ENCODE data around the gene GSTA3. TPM values are rescaled to one million over a fixed set of nuclear protein-coding genes. Genes with fewer than 3 reads are reported as not detected.
"Not testable (repeated sequence)": the region's sequence is repeated elsewhere in the genome, so short reads cannot be mapped to it uniquely, and the experiment has no call there.

The GSTA3 gene
- total RNA-seq, result not detected

DNA sequence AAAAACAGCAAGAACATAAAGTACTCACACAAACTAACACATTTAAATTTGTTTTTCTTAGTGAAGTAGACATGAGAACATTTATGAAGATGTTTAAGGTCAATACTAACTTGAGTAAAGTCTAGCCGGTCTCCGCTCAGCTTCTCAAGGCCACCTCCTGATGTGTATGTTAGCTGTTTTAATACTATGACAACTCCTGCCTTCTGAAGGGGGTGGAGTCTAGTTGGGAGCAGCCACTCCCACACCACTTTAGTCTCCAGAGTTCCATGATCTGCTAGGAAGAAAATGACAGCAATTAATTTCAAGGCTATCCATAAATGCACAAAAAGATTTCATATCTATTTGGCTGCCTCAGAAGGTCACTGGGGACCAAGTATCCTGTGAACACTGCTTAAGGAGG, at the start of gene GSTA3:
Gene GSTA3, minus strand, starts transcription at position 168 of the 400 bp plus-strand sequence. CDS start 3,864 bp downstream, outside the sequence.
- intact Hi-C loops (cut with micrococcal nuclease), result no loop called here
- CTCF ChIA-PET, result no interaction called here
- H3K9me3 Mint-ChIP-seq, result no peaks in the 10 kb centered on the region
- no peak for DNase-seq
- H3K27me3 Mint-ChIP-seq, result no peaks in the 10 kb centered on the region
- POLR2A ChIA-PET, result no interaction called here
- H3K4me3 Mint-ChIP-seq, result no peak within 1 kb of the TSS
- H3K4me1 Mint-ChIP-seq (ENCODE audit: low read depth), result no peaks in the 10 kb centered on the region
- no peak within 1 kb of the TSS for H3K27ac Mint-ChIP-seq
- no peaks in the 10 kb centered on the region for H3K36me3 Mint-ChIP-seq

DNA sequence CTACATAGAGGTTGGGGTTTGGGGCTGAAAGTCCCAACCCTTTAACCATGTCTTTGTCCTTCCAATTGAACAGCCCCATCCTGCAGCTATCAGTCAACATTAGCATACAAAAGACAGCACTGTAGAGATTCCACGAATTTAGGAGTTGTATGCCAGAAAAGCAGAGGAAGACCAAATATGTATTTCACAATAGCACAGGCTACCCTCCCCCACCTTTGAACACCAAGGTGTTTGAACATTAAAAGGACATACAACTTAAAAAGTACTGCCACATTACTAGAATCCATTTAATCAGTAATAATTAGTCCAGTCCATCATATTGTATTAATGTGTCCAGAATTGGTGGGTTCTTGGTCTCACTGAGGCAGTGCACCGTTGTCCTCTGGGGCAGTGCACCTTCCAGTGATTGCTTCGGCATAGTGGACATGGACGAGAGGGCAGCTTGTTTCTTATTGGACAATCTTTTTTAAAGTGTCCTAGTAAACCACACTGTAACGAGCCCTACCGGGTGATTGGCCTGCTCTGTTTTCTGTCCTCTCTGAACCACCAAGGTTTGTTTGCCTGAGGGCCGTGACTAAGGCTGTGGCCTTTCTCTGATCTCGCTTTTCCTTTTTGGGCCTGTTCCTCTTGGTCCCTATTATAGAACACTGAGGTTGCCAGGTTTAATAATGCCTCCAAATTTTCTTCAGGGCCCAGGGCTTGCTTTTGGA, 49.2 kb upstream of the GSTA3 start:
- peaks cover 5% of the 10 kb centered on the region for H3K27me3 Mint-ChIP-seq
- CTCF ChIA-PET, result no interaction called here
- no peak for DNase-seq
- POLR2A ChIA-PET, result no interaction called here
- no peaks in the 10 kb centered on the region for H3K36me3 Mint-ChIP-seq
- H3K4me1 Mint-ChIP-seq (ENCODE audit: low read depth), result no peaks in the 10 kb centered on the region
- no peak overlapping the region for H3K4me3 Mint-ChIP-seq
- intact Hi-C loops (cut with micrococcal nuclease), result no loop called here
- no peak overlapping the region for H3K27ac Mint-ChIP-seq
- H3K9me3 Mint-ChIP-seq, result no peaks in the 10 kb centered on the region

DNA sequence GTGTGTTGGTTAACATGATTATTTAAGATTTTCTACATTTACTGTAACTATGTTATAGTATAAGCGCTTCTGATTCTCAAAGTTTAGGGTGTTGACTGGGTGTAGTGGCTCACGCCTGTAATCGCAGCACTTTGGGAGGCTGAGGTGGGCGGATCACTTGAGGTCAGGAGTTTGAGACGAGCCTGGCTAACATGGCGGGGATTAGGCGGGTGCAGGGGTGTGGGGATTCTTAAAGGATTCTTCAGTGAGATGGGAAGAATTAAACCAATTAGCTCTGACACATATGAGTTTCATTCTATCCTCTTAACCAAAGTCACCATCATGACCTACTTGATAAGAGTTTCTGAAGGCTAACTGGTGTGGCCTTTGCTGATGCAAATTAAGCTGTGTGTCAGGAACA, 46.4 kb upstream of the GSTA3 start:
- DNase-seq, result no peak
- Mint-ChIP-seq H3K36me3 (no peaks in the 10 kb centered on the region), H3K4me3 (no peak overlapping the region), H3K27me3 (peaks cover 2% of the 10 kb centered on the region), H3K4me1 (ENCODE audit: low read depth) (no peaks in the 10 kb centered on the region), H3K9me3 (no peaks in the 10 kb centered on the region), H3K27ac (no peak overlapping the region)
- POLR2A ChIA-PET, result no interaction called here
- intact Hi-C loops (cut with micrococcal nuclease), result no loop called here
- CTCF ChIA-PET, result no interaction called here

DNA sequence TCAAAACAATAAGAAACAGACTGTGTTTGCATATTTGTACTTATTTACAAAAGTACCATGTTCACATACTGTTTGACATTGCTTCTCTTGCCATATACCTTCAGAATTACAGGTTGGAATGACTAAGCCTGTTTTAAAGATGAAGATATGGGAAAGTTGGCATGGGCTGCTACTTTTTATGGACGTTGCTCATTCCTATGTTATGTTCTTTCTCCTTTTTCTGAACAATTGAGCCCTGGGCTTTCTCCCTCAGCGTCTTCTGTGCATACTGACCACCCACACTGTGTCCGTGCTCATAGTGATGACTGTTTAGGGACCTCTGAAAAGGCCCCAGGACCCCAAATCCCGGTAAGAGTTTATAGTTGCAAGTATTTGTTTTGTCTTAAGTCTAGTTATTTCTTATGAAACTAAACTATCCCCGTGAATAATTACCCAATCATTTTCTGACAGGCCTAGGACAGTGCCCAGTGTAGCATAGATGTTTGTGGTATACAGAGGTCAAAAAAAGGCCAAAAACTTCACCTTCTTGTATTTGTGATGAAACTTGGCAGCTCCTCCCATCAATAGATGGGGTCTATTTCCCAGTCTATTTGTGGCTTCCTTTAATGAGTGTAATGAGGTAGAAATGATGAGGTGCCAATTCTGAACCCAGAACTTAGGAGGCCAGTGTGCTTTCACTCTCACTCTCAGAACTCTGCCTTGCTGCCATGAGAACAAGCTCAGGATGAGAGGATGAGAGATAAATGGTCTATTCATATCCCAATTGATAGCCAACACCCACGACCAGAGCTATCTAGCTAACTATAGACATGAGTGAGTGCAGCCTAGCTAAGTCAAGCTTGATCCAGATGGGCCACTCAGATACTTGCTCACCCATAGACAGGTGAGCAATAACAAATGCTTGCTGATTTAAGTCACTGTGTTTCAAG, 44.7 kb upstream of the GSTA3 start:
- CTCF ChIA-PET, result no interaction called here
- intact Hi-C loops (cut with micrococcal nuclease), result no loop called here
- Mint-ChIP-seq H3K9me3 (no peaks in the 10 kb centered on the region), H3K27me3 (peaks cover 2% of the 10 kb centered on the region), H3K4me1 (ENCODE audit: low read depth) (no peaks in the 10 kb centered on the region), H3K27ac (no peak overlapping the region), H3K4me3 (no peak overlapping the region), H3K36me3 (no peaks in the 10 kb centered on the region)
- DNase-seq, result no peak
- POLR2A ChIA-PET, result no interaction called here

DNA sequence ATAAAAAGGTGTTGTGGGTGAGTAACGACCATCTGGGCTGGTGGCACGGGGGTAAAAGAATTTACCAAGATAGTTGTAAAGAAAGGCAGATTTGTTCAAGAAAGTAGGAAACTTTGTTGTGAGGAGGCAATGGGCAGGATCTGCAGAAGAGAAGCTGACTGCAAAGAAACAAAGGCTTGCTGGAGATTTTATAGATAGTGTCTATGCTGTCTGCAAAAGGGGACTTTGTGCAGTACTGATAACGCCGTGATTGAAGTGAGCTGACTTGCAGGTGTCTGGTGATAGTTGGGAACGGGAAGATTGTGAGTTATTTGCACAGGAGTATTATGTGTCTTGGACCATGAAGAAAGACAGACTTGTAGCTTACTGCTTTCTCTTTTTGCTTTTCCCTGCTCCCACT, 36.8 kb upstream of the GSTA3 start:
- no peak overlapping the region for H3K4me3 Mint-ChIP-seq

DNA sequence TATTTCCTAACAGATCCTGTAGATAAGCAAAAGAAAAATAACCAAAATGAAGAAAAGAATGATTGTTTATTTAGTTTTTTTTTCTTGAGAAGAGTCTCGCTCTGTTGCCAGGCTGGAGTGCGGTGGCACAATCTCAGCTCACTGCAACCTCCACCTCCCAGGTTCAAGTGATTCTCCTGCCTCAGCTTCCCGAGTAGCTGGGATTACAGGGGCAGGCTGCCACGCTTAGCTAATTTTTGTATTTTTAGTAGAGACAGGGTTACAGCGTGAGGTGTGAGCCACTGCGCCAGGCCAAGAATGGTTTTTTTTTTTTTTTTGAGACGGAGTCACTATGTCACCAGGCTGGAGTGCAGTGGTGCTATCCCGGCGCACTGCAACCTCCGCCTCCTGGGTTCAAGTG, 33.3 kb upstream of the GSTA3 start:
- H3K36me3 Mint-ChIP-seq; H3K4me1 Mint-ChIP-seq (ENCODE audit: low read depth); DNase-seq; POLR2A ChIA-PET; H3K4me3 Mint-ChIP-seq; intact Hi-C loops (cut with micrococcal nuclease); H3K9me3 Mint-ChIP-seq; H3K27ac Mint-ChIP-seq: not testable (repeated sequence)
- peaks cover 17% of the 10 kb centered on the region for H3K27me3 Mint-ChIP-seq
- CTCF ChIA-PET, result interaction anchor here (0.7 kb wide), 1 partner anchor 67 kb away, joined by 3 read pairs; no protein-coding TSS in a partner anchor

More for the DNA sequence above, 36.8 kb upstream of the GSTA3 start:
- Mint-ChIP-seq H3K27ac (no peak overlapping the region), H3K36me3 (no peaks in the 10 kb centered on the region), H3K9me3 (no peaks in the 10 kb centered on the region), H3K4me1 (ENCODE audit: low read depth) (peaks cover 4% of the 10 kb centered on the region), H3K27me3 (peaks cover 19% of the 10 kb centered on the region)
- intact Hi-C loops (cut with micrococcal nuclease), result no loop called here
- CTCF ChIA-PET, result no interaction called here
- POLR2A ChIA-PET, result no interaction called here
- DNase-seq, result no peak

DNA sequence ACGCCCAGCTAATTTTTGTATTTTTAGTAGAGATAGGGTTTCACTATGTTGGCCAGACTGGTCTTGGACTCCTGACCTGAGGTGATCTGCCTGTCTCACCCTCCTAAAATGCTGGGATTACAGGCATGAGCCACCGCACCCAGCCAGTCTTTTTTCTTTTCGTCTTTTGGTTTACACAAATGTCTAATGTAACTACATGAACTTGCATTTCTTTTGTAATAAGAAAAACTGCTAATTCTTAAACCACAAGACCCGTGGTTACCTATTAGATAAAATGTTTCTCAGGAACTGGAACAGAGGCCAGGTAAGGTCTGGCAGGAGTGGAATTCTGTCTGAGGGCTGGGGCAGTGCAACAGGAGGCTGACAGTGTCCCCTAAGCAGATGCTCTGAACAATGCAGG, 32.7 kb upstream of the GSTA3 start:
- no peak for DNase-seq
- no peaks in the 10 kb centered on the region for H3K36me3 Mint-ChIP-seq
- no peak overlapping the region for H3K27ac Mint-ChIP-seq
- peaks cover 4% of the 10 kb centered on the region for H3K4me1 Mint-ChIP-seq (ENCODE audit: low read depth)
- H3K27me3 Mint-ChIP-seq, result peaks cover 15% of the 10 kb centered on the region
- intact Hi-C loops (cut with micrococcal nuclease), result no loop called here
- no peak overlapping the region for H3K4me3 Mint-ChIP-seq
- POLR2A ChIA-PET, result no interaction called here
- H3K9me3 Mint-ChIP-seq, result no peaks in the 10 kb centered on the region
- CTCF ChIA-PET, result no interaction called here

DNA sequence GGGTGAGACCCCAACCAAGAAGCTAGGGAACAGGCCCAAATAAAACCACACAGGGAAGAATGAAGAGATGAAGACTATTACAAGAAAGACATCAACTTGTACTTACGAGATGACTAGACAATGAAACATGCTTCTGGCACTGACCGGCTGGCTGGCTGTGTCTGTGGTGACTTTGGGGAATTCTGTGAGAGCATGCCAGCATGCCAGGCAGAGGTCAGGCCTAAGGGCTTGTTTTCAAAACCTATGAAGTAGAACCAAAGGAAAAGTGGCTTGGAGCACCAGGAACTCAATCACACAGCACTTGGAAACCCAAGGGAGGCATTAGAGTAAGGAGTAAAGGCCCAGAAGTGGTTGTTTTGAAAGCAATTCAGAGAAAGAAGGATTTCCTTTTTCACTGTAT, 28.4 kb upstream of the GSTA3 start:
- Mint-ChIP-seq H3K4me3 (no peak overlapping the region), H3K36me3 (no peaks in the 10 kb centered on the region), H3K4me1 (ENCODE audit: low read depth) (no peaks in the 10 kb centered on the region), H3K9me3 (no peaks in the 10 kb centered on the region), H3K27ac (no peak overlapping the region), H3K27me3 (peaks cover 2% of the 10 kb centered on the region)
- ChIA-PET CTCF (no interaction called here), POLR2A (no interaction called here)
- DNase-seq, result no peak
- intact Hi-C loops (cut with micrococcal nuclease), result no loop called here

DNA sequence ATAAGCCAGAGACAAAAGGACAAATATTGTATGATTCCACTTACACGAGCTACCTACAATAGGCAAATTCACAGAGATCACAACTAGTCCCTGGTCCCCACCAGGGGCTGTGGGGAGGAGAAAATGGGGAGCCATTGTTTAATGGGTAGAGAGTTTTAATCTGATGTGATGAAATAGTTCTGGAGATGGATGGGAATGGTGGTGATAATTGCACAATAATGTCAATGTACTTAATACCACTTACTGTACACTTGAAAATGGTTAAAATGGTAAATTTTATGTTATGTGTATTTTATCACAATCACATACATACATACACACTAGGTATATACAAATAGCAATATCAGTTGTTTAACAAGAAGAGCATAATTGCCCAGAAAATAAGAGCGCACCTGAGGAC, 24.3 kb upstream of the GSTA3 start:
- ChIA-PET CTCF (no interaction called here), POLR2A (no interaction called here)
- Mint-ChIP-seq H3K9me3 (no peaks in the 10 kb centered on the region), H3K27me3 (peaks cover 5% of the 10 kb centered on the region), H3K4me1 (ENCODE audit: low read depth) (no peaks in the 10 kb centered on the region), H3K27ac (no peak overlapping the region), H3K4me3 (no peak overlapping the region), H3K36me3 (no peaks in the 10 kb centered on the region)
- DNase-seq, result no peak
- intact Hi-C loops (cut with micrococcal nuclease), result no loop called here

DNA sequence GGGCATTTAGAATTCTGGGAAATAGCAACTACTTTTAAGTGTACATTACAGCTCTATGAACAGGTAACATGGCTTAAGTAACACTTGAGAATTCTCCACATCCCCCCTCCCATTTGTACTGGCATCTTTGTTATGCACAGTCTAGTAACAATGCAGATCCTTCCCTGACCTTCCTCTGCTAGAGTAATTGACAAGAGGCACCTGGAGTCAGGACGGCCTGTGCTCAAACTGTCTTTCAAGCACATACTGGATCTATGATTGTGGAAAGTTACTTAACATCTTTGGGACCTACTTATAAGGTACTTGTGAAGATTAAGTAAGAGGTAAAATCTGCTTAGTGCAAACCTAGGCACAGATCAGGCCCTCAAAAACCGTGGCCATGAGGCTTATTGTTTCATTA, 21.9 kb upstream of the GSTA3 start:
- no peak for DNase-seq
- Mint-ChIP-seq H3K4me3 (no peak overlapping the region), H3K36me3 (no peaks in the 10 kb centered on the region), H3K27me3 (peaks cover 10% of the 10 kb centered on the region), H3K9me3 (no peaks in the 10 kb centered on the region), H3K27ac (no peak overlapping the region), H3K4me1 (ENCODE audit: low read depth) (no peaks in the 10 kb centered on the region)
- POLR2A ChIA-PET, result interaction anchor here (0.7 kb wide), 1 partner anchor 51 kb away, joined by 3 read pairs; no protein-coding TSS in a partner anchor
- CTCF ChIA-PET, result interaction anchor here (0.7 to 1.1 kb wide), 2 partner anchors 9 to 514 kb away, joined by 3 read pairs; no protein-coding TSS in a partner anchor
- intact Hi-C loops (cut with micrococcal nuclease), result no loop called here

DNA sequence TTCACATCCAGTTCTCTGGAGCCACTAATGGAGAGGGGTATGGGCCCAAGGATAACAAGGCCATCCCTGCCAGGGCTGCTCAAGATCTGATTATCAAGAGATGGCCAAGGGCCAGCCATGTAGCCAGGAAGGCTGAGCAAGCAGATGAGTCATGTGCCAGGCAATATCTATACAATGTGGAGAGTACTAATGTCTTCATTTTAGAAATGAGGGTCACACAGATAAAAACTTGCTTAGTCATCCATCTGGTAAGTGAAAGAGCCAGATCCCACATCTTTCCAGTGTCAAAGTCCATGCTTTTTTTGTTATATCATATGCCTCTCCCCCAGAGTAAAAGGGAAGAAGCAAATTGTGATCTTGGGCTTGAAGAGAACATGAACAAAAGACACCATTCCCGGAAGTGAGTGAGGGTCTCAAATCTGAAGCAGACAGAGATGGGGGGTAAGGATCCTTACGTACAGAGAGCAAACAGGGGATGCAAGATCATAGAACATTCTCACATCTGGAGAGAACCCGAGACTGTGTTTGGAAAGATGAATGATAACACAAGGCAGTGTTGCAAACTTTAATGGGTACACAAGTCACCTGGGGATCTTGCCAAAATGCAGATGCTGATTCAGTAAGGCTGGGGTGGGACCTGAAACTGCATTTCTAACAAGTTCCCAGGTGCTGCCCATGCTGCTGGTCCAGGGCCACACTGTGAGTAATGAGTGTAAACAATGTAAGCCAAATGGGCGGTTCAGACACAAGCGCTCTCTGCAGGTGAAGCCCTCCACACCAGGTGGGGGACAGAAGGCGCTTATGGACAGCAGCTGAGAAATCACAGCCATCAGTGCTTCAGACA, 20.0 kb upstream of the GSTA3 start:
- Mint-ChIP-seq H3K36me3 (no peaks in the 10 kb centered on the region), H3K9me3 (no peaks in the 10 kb centered on the region), H3K27me3 (peaks cover 13% of the 10 kb centered on the region), H3K27ac (no peak overlapping the region), H3K4me1 (ENCODE audit: low read depth) (no peaks in the 10 kb centered on the region), H3K4me3 (no peak overlapping the region)
- intact Hi-C loops (cut with micrococcal nuclease), result no loop called here
- CTCF ChIA-PET, result no interaction called here
- no peak for DNase-seq
- POLR2A ChIA-PET, result no interaction called here

DNA sequence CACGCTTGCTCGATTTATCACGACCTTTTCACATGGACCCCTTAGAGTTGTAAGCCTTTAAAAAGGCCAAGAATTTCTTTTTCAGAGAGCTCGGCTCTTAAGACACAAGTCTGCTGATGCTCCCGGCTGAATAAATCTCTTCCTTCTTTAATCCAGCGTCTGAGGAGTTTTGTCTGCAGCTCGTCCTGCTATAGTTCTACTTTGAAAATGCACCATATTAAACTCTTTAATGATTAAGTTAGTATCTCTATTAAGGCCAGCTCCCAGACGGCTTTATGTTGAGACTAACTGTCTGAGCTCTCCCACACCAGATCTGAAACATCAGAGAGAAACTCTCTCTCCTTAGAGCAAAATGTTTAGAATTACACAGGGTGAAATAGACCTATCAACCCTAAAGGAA, 18.0 kb upstream of the GSTA3 start:
- no peak for DNase-seq
- Mint-ChIP-seq H3K36me3 (no peaks in the 10 kb centered on the region), H3K27ac (no peak overlapping the region), H3K4me3 (no peak overlapping the region), H3K9me3 (no peaks in the 10 kb centered on the region), H3K4me1 (ENCODE audit: low read depth) (no peaks in the 10 kb centered on the region), H3K27me3 (peaks cover 18% of the 10 kb centered on the region)
- intact Hi-C loops (cut with micrococcal nuclease), result no loop called here
- ChIA-PET POLR2A (interaction anchor here (0.7 kb wide), 1 partner anchor 14 kb away, joined by 3 read pairs; no protein-coding TSS in a partner anchor), CTCF (no interaction called here)

All from activated CD4-positive, alpha-beta memory T cell treated with anti-CD3 and anti-CD28 coated beads for 36 hours (primary cell).